ENCODE measurements around the gene FGFR2.

FGFR2 gene

GRCh38 chr10:121577568-121577967 lies 20.7 kb downstream of the FGFR2 start:
- H3K4me1 ChIP-seq = no peaks in the 10 kb centered on the region; the same call in 1 of the 2 replicates
- TF ChIP-seq Cebpa-rat (IDR thresholded peaks at IDR 0.05) = no peak

DNA sequence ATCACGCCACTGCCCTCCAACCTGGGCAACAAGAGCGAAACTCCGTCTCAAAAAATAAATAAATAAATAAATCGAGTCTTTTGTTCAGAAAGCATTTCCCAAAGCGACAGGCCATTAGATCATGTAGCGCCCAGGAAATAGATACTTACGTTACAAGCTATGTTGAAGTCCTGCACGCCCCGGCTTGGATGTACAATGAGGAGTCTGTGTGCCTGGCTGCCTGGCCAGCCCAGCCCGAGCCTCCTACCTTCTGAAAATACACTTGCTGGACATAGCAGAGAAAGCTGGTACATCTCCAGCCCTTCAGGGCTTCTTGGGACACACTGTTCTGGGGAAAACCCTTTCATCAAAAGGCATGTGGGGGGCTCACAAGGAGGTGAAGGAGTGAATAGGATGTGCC lies 22.1 kb downstream of the FGFR2 start:
- no peak overlapping the region for H3K27ac ChIP-seq
- H3K36me3 ChIP-seq = no peaks in the 10 kb centered on the region
- no peak overlapping the region for H3K9ac ChIP-seq
- no peaks in the 10 kb centered on the region; the same call in 1 of the 2 replicates for H3K4me1 ChIP-seq
- no peak overlapping the region for H3K4me3 ChIP-seq
- TF ChIP-seq Cebpa-rat (IDR thresholded peaks at IDR 0.05) = no peak
- H3K27me3 ChIP-seq = no peaks in the 10 kb centered on the region
- no peaks in the 10 kb centered on the region for H3K9me3 ChIP-seq
- H4K20me1 ChIP-seq = no peaks in the 10 kb centered on the region
- no peak overlapping the region for H3K4me2 ChIP-seq

More at GRCh38 chr10:121577568-121577967, 20.7 kb downstream of the FGFR2 start:
- Histone ChIP-seq H3K4me2 (no peak overlapping the region), H4K20me1 (no peaks in the 10 kb centered on the region), H3K9ac (no peak overlapping the region), H3K36me3 (no peaks in the 10 kb centered on the region), H3K27ac (no peak overlapping the region), H3K27me3 (no peaks in the 10 kb centered on the region), H3K9me3 (no peaks in the 10 kb centered on the region), H3K4me3 (no peak overlapping the region)

DNA sequence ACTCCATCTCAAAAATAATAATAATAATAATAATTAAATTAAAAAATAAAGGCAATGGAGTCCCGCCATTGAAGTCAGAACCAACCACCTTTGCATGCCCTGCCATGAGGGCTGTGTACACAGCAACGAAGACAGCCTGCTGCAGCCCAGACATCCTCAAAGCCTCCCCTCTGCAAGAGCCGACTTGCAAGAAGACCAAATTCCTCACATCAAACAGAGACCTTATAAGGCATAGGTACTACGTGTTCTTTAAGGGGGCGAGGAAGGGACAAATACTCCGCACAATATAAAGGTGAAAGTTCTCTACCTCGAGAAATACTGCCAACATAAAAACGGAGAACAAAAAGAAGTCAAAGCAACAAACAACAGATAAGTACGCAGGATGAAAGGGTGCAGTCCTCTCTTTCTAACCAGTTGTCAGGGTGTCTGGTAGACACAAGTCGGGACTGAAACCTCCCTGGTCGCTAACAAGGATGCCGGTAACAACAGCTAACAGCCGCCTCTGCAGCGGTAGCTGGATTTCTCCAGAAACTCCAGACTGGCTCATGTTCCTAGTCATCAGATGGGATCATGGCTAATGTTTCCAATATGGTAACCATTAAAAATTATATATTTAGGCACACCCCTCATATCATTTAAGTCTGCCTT lies 23.6 kb downstream of the FGFR2 start:
- Histone ChIP-seq H3K4me2 (no peak overlapping the region), H3K9me3 (no peaks in the 10 kb centered on the region), H3K27ac (no peak overlapping the region), H3K4me3 (no peak overlapping the region), H4K20me1 (no peaks in the 10 kb centered on the region), H3K36me3 (no peaks in the 10 kb centered on the region), H3K4me1 (no peaks in the 10 kb centered on the region; the same call in 1 of the 2 replicates), H3K9ac (no peak overlapping the region), H3K27me3 (no peaks in the 10 kb centered on the region)
- no peak for TF ChIP-seq Cebpa-rat (IDR thresholded peaks at IDR 0.05)

DNA sequence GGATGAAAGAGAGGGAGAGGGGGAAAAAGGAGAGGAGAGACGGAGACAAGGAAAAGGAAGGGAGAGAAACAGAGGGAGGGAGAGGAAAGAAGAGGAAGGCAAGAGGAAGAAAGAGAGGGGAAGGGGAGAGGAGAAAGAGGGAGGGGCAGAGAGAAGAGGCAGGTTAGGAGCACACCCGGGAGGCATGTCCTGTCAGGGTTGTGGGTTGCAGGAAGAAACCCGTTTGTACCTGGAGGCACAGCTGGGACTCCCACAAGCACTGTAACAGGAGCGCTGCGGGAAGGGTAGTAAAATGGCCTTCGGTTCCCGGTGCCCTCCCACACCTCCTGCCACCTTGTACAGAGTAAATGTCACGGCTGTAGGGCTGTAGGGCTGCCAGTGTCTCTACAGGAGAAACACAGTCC lies 24.7 kb downstream of the FGFR2 start:
- Histone ChIP-seq H3K9ac (no peak overlapping the region), H3K27me3 (no peaks in the 10 kb centered on the region), H3K4me3 (no peak overlapping the region), H3K4me1 (no peaks in the 10 kb centered on the region), H4K20me1 (no peaks in the 10 kb centered on the region), H3K27ac (no peak overlapping the region), H3K36me3 (no peaks in the 10 kb centered on the region), H3K9me3 (no peaks in the 10 kb centered on the region), H3K4me2 (no peak overlapping the region)
- TF ChIP-seq Cebpa-rat (IDR thresholded peaks at IDR 0.05) = no peak

DNA sequence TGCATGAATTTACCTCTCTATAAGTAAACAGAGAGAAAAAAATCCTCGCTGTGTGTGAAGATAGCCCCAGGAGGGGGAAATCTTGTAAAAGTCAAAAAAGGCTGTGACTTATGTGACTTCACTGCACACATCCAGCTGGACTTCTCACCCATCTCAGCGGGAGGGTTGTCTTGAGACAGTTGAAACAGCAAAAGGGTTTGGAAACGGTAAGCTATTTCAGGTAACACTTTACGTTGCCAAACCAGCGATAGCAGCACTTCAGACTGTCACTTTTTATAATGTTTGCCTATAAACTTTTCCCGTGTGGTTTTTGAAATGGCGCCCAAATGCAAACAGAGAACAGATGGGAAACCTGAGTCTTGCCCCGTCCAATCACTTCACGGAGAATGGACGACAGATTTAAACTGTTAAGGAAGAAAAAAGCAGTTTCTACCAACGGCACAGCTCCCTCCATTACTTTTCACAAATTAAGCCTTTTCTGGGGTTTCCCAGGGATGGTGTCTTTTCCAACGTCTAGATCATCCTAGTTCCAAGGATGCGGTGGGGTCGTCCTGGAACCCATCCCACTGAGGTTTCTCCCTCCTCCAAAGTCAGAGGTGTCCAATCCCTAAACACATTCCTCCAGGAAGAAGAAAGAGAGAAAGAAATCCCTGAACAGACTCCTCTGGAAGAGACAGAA lies 25.2 kb downstream of the FGFR2 start:
- Histone ChIP-seq H4K20me1 (no peaks in the 10 kb centered on the region), H3K9ac (no peak overlapping the region), H3K4me3 (no peak overlapping the region), H3K9me3 (no peaks in the 10 kb centered on the region), H3K4me2 (no peak overlapping the region), H3K27me3 (no peaks in the 10 kb centered on the region), H3K27ac (no peak overlapping the region), H3K36me3 (no peaks in the 10 kb centered on the region), H3K4me1 (no peaks in the 10 kb centered on the region)
- no peak for TF ChIP-seq Cebpa-rat (IDR thresholded peaks at IDR 0.05)

DNA sequence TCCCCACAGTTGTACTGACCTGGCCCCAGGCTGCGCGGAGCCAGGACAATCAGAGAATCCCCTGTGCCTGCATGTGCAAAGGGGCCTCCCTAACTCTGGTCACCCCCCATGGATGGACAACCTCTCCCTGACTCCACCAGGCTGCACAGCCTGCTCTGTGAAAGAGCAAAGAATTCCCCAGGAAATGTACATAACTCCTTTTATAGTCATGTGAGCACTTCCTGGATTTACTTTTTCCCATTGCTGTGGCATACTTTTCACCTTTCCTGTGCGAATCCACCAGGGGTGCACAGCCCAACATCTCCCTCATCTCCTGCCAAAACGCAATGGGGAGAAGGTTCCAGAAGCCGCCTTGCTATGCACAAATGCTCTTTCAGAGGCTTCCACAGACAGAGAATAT lies 27.9 kb downstream of the FGFR2 start:
- Histone ChIP-seq H3K36me3 (no peaks in the 10 kb centered on the region), H3K9me3 (no peaks in the 10 kb centered on the region), H3K27ac (no peak overlapping the region), H3K4me2 (no peak overlapping the region), H3K4me3 (no peak overlapping the region), H3K4me1 (no peaks in the 10 kb centered on the region), H3K27me3 (no peaks in the 10 kb centered on the region), H4K20me1 (no peaks in the 10 kb centered on the region), H3K9ac (no peak overlapping the region)
- TF ChIP-seq Cebpa-rat (IDR thresholded peaks at IDR 0.05) = no peak

DNA sequence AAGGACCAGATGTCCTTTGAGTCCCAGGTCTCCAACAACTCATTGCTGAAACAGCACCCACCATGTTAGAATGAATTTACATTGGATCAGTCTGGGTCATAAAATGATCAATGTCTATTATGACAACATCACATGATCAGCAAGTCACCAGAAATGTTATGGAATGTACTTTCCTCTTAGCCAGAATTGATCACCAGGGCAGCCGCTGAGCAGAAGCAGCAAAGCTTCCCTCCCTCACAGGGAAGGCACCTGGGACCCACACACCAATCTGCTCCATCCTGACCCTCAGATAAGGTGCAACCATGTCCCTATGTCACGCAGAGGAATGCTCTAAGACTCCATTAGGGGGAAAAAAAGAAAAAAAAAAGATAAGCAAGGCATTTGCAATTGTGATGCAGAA lies 30.0 kb downstream of the FGFR2 start:
- Histone ChIP-seq H4K20me1 (no peaks in the 10 kb centered on the region), H3K4me3 (no peak overlapping the region), H3K27me3 (no peaks in the 10 kb centered on the region), H3K27ac (no peak overlapping the region), H3K9me3 (no peaks in the 10 kb centered on the region), H3K36me3 (no peaks in the 10 kb centered on the region), H3K9ac (no peak overlapping the region), H3K4me1 (no peaks in the 10 kb centered on the region), H3K4me2 (no peak overlapping the region)
- no peak for TF ChIP-seq Cebpa-rat (IDR thresholded peaks at IDR 0.05)

GRCh38 chr10:121567569-121567968 lies 30.7 kb downstream of the FGFR2 start:
- H3K4me1 ChIP-seq = no peaks in the 10 kb centered on the region
- H3K9ac ChIP-seq = no peak overlapping the region
- H3K27me3 ChIP-seq = no peaks in the 10 kb centered on the region
- no peak overlapping the region for H3K4me3 ChIP-seq
- no peaks in the 10 kb centered on the region for H3K9me3 ChIP-seq
- H3K4me2 ChIP-seq = no peak overlapping the region
- no peak overlapping the region for H3K27ac ChIP-seq
- no peak for TF ChIP-seq Cebpa-rat (IDR thresholded peaks at IDR 0.05)
- no peaks in the 10 kb centered on the region for H4K20me1 ChIP-seq
- no peaks in the 10 kb centered on the region for H3K36me3 ChIP-seq

- Histone ChIP-seq H4K20me1 (no peaks in the 10 kb centered on the region), H3K27me3 (no peaks in the 10 kb centered on the region), H3K36me3 (no peaks in the 10 kb centered on the region), H3K4me1 (no peaks in the 10 kb centered on the region), H3K9ac (no peak overlapping the region), H3K27ac (no peak overlapping the region), H3K9me3 (no peaks in the 10 kb centered on the region), H3K4me2 (no peak overlapping the region), H3K4me3 (no peak overlapping the region)
- no peak for TF ChIP-seq Cebpa-rat (IDR thresholded peaks at IDR 0.05)
Observed at GRCh38 chr10:121566755-121567154, 31.5 kb downstream of the FGFR2 start.

- no peaks in the 10 kb centered on the region for H3K9me3 ChIP-seq
- no peak overlapping the region for H3K4me2 ChIP-seq
- H3K27ac ChIP-seq = no peak overlapping the region
- no peaks in the 10 kb centered on the region for H4K20me1 ChIP-seq
- H3K9ac ChIP-seq = no peak overlapping the region
- no peak overlapping the region for H3K4me3 ChIP-seq
- H3K36me3 ChIP-seq = no peaks in the 10 kb centered on the region
- peaks cover 18% of the 10 kb centered on the region for H3K4me1 ChIP-seq
- TF ChIP-seq Cebpa-rat (IDR thresholded peaks at IDR 0.05) = no peak
- no peaks in the 10 kb centered on the region for H3K27me3 ChIP-seq
Observed at GRCh38 chr10:121559326-121560026, 38.8 kb downstream of the FGFR2 start.

Measured in BLaER1 (cell line).